GM12878 (cell line): Measurements from ENCODE around the gene ZNF45. TPM values are rescaled to one million over a fixed set of nuclear protein-coding genes. Genes with fewer than 3 reads are reported as not detected.

ENCODE experiments used
- CEBPZ ChIP-seq: fragments of 150-350 bp; IDR thresholded peaks from 2 replicates; pipeline ENCODE4 v1.6.1; 2016; ENCODE audit warnings: low read depth, low read length
- CREB1 ChIP-seq: IDR thresholded peaks from 2 replicates; pipeline ENCODE4 v1.6.1; 2012; ENCODE audit warnings: low read depth, mild to moderate bottlenecking, inconsistent platforms
- CUX1 ChIP-seq: IDR thresholded peaks from 2 replicates; pipeline ENCODE4 v1.6.1; 2012; ENCODE audit warnings: improper control_type of control experiment, low read depth, low read length; ENCODE audit not compliant: insufficient replicate concordance
- EGR1 ChIP-seq, 2 experiments: IDR thresholded peaks; 1 replicate in 1 of 2; 2 replicates in 1 of 2; pipeline ENCODE4 v1.6.1; 2011 to 2012; ENCODE audit warnings: low read depth in 2 of 2, low read length in 2 of 2, borderline replicate concordance in 1 of 2, mild to moderate bottlenecking in 1 of 2, moderate library complexity in 1 of 2
- JUNB ChIP-seq: IDR thresholded peaks from 2 replicates; pipeline ENCODE4 v1.6.1; 2016; ENCODE audit warnings: antibody characterized with exemption, mild to moderate bottlenecking
- MEF2B ChIP-seq: fragments of 450-650 bp; IDR thresholded peaks from 2 replicates; pipeline ENCODE4 v1.6.1; 2018; ENCODE audit warnings: mild to moderate bottlenecking, moderate library complexity; ENCODE audit not compliant: partially characterized antibody, poor library complexity, severe bottlenecking
- MXI1 ChIP-seq: fragments of 150-350 bp; IDR thresholded peaks from 2 replicates; pipeline ENCODE4 v1.6.1; 2011; ENCODE audit warnings: low read depth, mild to moderate bottlenecking, inconsistent platforms, low read length, improper control_type of control experiment
- POLR2A ChIP-seq: IDR thresholded peaks from 2 replicates; pipeline ENCODE4 v1.6.1; 2011; ENCODE audit warnings: low read depth, mild to moderate bottlenecking, low read length
- POLR2AphosphoS2 ChIP-seq: IDR thresholded peaks from 2 replicates; pipeline ENCODE4 v1.6.1; 2011; ENCODE audit warnings: low read depth, mild to moderate bottlenecking, low read length, improper control_type of control experiment, moderate library complexity
- PRDM15 ChIP-seq: fragments of 450-650 bp; formaldehyde crosslinking; IDR thresholded peaks from 2 replicates; pipeline ENCODE4 v1.4.0; 2020; ENCODE audit warnings: mild to moderate bottlenecking, moderate library complexity
- RAD21 ChIP-seq: IDR thresholded peaks from 2 replicates; pipeline ENCODE4 v1.6.1; 2011; ENCODE audit warnings: mild to moderate bottlenecking, low read depth, low read length, moderate library complexity; ENCODE audit not compliant: insufficient read depth
- RAD51 ChIP-seq: fragments of 450-650 bp; IDR thresholded peaks from 2 replicates; pipeline ENCODE4 v1.6.1; 2016; ENCODE audit warnings: moderate library complexity, mild to moderate bottlenecking, inconsistent platforms
- SIX5 ChIP-seq: IDR thresholded peaks from 2 replicates; pipeline ENCODE4 v1.6.1; 2011; ENCODE audit warnings: mild to moderate bottlenecking, low read depth, low read length, moderate library complexity; ENCODE audit not compliant: severe bottlenecking
- SMAD1 ChIP-seq: fragments of 450-650 bp; IDR thresholded peaks from 2 replicates; pipeline ENCODE4 v1.6.1; 2018; ENCODE audit warnings: mild to moderate bottlenecking, low read depth; ENCODE audit not compliant: partially characterized antibody
- SP1 ChIP-seq: IDR thresholded peaks from one replicate; pipeline ENCODE4 v1.6.1; 2011; ENCODE audit warnings: low read depth, low read length
- ZNF207 ChIP-seq: fragments of 450-650 bp; IDR thresholded peaks from 2 replicates; pipeline ENCODE4 v1.6.1; 2014; ENCODE audit warnings: antibody characterized with exemption, mild to moderate bottlenecking, borderline replicate concordance
- ZNF24 ChIP-seq: fragments of 450-650 bp; IDR thresholded peaks from 2 replicates; pipeline ENCODE4 v1.6.1; 2017; ENCODE audit warnings: antibody characterized with exemption, mild to moderate bottlenecking
- polyA plus RNA-seq, 11 experiments: library from polyadenylated mRNA; depleted of rRNA in 4 of 11; unstranded in 6 of 11; stranded (reverse) in 5 of 11; fragments of >200 nt; fragmentation: Nextera tagmentation in 4 of 11; fragmentation: Illumina TruSeq in 1 of 11; extraction: Ambion mirVana in 4 of 11; extraction: Trizol in 1 of 11; gene quantifications; 1 replicate in 1 of 11; 2 replicates in 10 of 11; pipeline versions ENCODE4 v1.2.1 to v1.2.3, GENCODE V29; 2011 to 2016; ENCODE audit warnings: inconsistent platforms in 2 of 11, missing spikeins in 2 of 11, low read depth in 1 of 11
- total RNA-seq, 4 experiments: library from RNA; depleted of rRNA in 3 of 4; stranded (reverse); fragments of >200 nt in 3 of 4; fragmentation: Illumina TruSeq in 1 of 4; extraction: Trizol in 1 of 4; gene quantifications; 2 replicates each; pipeline versions ENCODE4 v1.2.1 to v1.2.3, GENCODE V29; 2013 to 2021

ZNF45 gene
- total and polyA plus RNA-seq, 10 of the 15 experiments (the other 5 are each of a cell fraction or from before 2014, with no cell fraction given), result 4.2 to 23.1 (median 15.9) TPM

GRCh38 chr19:43934985-43935708 lies at the start of gene ZNF45 (continued):
- no peak for TF ChIP-seq PRDM15 (CRISPR knock-in tag)
- TF ChIP-seq RAD51, result 0 out of 2 replicates have a peak, but pooled peaks have one; percentile 11
- no peak for TF ChIP-seq CEBPZ
- peak; percentile 92 for TF ChIP-seq MEF2B
- TF ChIP-seq CUX1, result peak; percentile 39
- peak; percentile 92 for TF ChIP-seq SIX5
- peak in 1 of 2 experiments; percentile 61; a peak in 1 of 3 replicates for TF ChIP-seq EGR1 (IDR thresholded peaks at IDR 0.05; ENCODE audit: borderline replicate concordance in 1 of 2, low read depth in 2 of 2, low read length in 2 of 2)
- TF ChIP-seq SMAD1, result no peak
- 0 out of 2 replicates have a peak, but pooled peaks have one; percentile 70 for TF ChIP-seq ZNF207
- peak; percentile 61; the same call in 1 of the 2 replicates for TF ChIP-seq POLR2A
- no peak for TF ChIP-seq JUNB
- TF ChIP-seq POLR2AphosphoS2, result 0 out of 2 replicates have a peak, but pooled peaks have one; percentile 46
- TF ChIP-seq RAD21, result no peak
- peak; percentile 12 for TF ChIP-seq SP1
- TF ChIP-seq CREB1, result 0 out of 2 replicates have a peak, but pooled peaks have one; percentile 48
- TF ChIP-seq MXI1, result peak; percentile 43; the same call in 1 of the 2 replicates
- no peak for TF ChIP-seq ZNF24
